ENCODE data around the gene BBS2.

The BBS2 gene

DNA sequence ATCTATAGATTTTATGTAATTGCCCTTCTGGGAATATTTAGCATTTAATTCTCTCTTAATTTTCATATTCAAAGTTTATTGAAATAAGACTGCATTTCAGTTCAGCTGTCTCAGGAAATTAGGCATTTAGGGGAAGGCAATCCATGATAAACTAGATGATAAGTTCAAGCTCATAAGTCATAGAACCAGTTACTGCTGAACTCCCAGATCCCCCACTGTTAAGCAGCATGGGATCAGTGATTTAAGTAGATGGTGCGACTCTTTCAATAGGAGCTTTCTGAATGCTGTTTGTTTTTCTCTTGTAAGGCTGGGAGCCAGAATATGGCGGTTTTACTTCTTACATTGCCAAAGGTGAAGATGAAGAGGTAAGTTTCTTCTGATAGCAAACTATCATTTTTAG is 44.6 kb downstream of the BBS2 start:
- DNase-seq: no peak

DNA sequence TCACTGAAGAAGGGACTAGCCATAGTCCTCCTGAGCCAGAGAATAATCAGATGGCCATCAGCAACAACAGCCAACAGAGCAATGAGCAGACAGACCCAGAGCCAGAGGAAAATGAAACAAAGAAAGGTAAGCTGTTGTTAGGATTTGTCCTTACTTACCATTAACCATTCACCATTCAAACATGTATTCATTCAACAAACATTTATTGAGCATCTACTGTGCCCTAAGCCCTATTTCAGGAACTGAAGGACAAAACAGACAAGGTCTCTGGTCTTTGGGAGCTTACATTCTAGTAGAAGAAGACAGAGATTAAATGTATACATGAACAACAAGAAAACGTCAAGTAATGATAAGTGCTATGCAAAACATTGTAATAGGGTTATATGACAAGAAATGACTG is 49.2 kb downstream of the BBS2 start:
- DNase-seq: no peak

DNA sequence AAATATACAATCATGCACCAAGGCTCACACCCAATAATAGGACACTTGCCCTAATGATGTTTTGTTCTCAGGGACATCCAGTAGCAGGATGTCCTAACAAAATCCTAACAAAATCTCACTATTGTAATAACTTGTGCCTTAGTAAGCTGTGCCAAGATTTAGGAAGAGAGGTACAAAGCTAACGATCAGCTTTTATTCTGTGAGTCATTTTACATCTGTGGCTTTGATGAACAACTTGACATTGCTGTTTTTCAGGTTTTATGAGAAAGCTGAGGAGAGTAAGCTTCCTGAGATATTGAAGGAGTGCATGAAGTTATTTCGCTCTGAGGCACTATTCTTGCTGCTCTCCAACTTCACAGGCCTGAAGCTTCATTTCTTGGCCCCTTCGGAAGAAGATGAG is 49.6 kb downstream of the BBS2 start:
- no peak for DNase-seq

DNA sequence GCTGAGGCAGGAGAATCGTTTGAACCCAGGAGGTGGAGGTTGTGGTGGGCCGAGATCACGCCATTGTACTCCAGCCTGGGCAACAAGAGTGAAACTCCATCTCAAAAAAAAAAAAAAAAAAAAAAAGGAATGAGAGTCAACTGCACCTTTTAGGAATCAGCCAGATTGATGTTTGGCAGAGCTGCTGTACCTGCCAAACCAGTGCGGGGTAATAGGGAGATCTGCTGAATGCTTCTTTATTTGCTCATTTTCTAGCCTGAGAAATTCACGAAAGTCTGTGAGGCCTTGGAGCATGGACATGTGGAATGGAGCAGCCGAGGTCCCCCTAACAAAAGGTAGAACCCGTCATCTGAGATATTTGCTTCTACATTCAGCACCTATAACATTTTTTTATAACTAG is 50.1 kb downstream of the BBS2 start:
- DNase-seq: no peak

DNA sequence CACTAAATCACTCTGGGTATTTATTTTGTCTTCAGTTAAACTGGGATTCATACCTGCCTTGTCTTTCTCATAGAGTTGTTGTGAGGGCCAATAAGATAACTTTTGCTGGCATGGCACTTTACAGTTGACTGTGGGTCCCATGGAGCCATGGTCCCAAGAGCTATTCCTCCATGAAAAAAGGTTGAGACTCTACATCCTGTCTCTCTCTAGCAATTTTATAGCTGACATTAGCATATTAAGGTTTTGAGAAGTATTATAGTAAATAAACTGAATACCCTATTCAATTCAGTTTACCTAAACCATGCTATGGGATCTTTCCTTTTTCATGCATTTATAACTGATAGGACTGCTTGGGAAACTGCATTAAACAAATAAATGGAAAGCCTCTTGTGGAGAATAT is 51.0 kb downstream of the BBS2 start:
- DNase-seq: no peak

DNA sequence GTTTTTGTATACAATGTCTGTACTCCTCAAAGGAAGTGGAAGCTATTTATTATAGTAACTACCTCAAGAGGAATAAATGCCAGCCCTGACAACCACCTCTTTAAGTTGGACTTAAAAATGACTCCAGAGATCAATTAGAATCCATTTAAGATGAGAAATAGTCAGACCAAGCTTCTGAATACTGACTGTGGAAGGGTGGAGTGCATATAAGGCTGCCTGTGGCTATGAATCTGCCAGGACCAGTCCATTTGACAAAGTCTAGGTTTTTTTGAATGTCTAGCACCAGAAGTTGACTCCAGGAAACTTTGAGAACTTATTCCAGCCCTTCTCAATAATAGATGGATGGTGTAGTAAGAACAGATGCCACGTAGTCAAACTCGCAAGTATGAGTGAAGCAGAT is 53.5 kb downstream of the BBS2 start:
- DNase-seq: no peak

DNA sequence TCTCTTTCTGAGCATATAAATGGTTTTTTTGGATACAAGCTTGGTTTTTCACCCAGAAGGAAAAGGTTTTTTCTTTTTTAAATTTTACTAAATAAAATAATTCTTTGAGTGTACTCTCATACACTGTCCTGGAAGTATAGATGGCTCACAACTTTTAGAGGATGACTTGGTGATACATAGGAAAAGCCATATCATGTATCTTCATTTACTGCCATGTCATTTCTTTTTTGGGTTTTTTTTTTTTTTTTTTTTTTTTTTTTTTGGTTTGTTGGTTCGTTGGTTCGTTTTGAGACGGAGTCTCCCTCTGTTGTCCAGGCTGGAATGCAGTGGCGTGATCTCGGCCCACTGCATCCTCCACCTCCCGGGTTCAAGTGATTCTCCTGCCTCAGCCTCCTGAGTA is 56.7 kb downstream of the BBS2 start:
- DNase-seq: no peak

DNA sequence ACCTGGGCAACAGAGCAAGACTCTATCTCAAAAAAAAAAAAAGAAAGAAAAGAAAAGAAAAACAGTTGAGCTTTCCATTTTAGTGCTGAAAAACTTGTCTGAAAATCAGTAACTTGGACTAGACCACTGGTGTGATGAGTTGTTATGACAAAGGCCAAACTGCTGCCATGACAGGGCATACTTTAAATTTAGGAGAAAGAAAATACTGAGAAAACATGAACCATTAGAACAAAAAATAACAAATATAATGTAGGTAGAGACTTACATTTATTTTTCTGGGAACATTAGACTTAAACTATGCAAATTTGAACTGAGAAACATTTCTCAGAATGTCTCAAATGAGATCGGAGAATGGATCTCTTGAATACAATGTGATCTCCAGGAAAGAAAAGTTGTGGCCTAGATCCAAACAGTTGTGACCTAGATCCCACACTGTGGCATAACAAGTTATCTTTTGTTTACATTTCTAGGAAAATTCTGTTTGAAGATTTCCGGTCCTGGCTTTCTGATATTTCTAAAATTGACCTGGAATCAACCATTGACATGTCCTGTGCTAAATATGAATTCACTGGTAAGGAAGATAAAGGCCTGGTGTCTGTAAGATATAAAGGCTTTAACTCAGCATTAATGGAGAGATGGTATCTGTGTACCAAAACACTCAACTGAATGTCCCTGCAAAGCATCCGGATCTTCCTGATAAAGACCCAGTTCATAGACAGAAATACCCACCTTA is 57.6 kb downstream of the BBS2 start:
- no peak for DNase-seq

DNA sequence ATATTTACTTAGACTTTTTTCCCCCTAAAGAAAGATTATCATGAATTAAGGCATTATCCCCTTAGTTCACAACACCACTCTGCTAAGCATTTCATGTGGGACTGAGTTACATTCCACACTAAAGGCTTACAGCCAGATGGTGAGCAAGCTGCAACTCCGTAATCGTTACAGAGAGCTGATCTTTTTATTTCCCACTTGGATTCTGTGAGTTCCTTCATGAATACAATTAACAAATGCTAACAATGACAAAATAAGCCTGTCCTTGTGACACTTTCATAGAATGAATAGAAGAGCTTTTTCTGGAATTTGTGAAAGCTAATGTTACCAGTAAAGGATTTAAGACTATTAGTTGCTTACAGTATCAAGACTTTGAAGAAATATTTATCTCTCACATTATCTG is 59.7 kb downstream of the BBS2 start:
- DNase-seq: no peak

DNA sequence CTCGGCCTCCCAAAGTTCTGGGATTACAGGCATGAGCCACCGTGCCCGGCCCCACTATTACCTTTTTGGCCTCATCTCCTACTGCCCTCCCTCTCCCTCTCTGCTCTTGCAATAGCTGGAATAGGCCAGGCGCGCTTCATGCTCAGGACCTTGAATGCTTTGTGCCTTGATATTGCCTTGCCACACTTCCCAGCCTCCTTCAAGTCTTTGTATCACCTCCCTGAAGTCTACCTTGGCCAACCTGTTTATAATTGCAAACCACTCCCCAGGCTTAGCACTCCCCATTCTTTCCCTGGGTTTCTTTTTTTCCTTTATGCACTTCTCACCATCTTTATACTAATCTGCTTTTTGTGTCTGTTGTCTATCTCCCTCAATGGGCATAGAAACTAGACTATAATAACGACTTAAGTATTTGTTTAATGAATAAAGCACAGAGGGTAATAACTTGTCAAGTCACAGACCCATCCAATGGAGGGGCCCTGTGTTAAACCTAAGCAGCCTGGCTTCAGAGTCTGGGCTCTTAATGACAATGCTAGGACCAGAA is 61.8 kb downstream of the BBS2 start:
- DNase-seq: no peak

DNA sequence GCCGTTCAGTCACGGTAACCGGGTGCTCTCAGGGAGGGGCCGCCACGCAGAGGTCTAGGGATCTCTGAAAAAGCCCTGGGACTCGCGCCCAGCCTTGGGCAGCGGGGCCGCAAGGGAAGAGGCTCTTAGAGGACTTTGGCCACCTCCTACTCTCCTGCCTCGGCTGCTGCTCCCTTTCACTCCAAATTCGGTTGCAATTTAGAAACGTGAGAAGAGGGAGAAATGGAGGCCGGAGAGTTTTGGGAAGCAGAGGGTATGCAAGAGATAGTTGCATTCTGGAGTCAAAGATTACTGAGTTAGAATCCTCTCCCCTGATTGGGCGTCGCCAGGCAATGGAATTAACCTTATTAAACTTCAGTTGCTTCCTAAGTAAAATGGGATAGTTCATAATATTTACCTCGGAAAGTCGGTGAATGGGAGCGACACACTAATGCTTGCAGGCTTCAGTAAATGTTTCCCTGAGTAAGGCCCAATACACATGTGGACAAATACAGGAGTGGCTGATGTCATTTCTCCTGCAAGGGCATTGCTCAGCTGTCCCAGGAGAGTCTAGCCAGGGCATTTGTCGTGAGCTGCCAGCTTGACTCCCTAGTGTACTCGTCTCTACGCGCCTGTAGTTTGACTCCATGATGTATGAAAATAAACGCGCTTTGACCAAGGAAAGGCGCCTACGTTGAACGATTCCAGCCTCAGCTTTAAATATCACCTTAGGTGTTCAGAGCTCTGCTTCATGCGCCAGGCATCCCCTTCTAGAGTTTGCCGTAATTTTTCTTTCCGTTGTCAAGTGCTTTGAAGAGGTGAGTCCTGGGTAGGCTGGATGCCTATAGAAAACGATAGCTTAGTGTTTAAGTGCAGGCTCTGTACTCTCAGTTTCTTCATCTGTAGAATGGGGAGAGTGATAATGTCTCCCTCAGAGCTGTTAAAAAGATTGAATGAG is 67.8 kb downstream of the BBS2 start:
- DNase-seq: no peak

DNA sequence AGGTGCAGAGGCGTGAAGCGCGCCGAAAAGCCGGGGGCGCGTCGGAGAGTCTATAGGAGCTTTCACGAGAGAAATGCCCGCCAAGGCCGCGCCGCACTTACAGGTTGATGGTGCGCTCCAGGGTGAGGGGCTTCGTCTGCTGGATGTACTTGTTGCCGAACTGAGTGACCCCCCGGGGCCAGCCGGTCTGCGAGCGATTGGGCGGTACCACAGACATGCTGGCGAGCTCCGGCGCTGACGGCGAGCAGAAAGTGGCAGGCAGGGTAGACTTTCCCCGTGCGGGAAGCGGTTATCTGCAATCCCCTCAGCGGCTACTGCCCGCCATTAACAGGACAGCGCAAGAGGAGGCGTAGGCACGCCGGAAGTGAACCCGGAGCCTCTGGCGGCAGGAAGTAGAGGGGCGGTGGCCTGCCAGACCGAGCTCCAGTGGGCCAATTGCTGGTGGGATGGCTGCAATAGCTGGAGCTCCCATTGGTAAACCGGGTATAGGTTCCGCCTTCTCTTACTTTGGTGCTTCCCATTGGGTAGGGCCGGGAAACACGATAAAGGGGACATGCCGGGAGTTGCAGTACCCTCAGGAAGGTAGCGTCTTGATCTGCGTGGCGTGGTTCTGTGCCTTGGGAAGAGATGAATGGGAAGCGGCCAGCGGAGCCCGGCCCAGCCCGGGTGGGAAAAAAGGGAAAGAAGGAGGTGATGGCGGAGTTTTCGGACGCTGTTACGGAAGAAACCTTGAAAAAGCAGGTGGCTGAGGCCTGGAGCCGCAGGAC is 68.7 kb downstream of the BBS2 start, which contains the start of the genes NUDT21 and OGFOD1:
Gene NUDT21 (minus strand): TSS at position 347 of the 767 bp plus-strand sequence. CDS start 130 bp downstream, at position 217.
Gene OGFOD1 (plus strand): TSS at position 569 of the 767 bp plus-strand sequence. CDS start 59 bp downstream, at position 628.
- peak; percentile 94 for DNase-seq

DNA sequence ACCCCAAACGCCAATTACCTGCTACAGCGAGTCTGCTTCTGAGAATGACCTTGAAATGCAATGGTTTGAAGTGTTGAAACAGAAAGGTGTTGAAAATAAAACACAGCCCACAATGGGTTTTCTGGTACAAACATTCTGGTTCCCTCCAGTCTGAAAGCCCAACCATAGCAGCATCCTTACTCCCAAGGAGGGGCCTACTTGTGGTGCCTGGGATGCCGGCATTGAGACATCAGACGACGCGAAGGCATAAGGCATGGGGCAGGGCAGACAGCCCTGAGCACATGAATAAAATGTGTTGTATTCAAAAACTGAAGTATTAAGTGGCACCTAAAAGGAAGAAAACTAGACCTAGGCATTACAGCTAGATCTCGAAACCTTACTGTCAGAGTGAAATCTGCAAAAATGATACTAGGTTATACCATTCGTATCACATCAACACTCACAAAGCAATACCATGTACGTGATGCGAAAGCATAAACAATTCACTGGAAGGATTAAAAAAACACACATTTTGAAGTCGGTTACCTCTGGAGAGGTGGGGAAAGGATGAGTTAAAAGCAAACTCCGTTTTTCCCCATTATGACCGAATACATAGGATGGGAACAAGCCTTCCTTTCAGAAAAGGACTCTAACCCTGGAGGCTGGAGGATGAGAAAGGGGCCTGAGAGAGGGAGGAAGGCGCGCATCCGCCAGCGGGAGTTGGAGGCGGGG is 69.4 kb downstream of the BBS2 start:
- no peak for DNase-seq

DNA sequence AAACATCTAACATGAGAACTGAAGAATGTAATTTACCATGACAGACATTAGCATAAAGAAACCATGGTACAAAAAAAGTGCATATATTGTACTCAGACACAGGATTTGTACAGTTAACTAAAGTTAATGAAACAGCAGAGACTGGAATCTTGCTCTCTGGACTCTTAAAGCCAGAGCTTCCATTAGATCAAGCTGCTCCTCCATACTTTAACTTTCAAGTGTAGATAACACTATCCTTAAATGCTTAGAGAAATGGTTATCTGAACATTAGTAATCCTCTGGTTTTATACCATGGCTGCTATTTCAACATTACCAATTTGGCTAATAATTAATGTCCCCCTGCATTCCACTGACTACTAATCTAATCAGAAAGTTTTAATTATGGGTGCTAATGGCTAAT is 71.8 kb downstream of the BBS2 start:
- no peak for DNase-seq

DNA sequence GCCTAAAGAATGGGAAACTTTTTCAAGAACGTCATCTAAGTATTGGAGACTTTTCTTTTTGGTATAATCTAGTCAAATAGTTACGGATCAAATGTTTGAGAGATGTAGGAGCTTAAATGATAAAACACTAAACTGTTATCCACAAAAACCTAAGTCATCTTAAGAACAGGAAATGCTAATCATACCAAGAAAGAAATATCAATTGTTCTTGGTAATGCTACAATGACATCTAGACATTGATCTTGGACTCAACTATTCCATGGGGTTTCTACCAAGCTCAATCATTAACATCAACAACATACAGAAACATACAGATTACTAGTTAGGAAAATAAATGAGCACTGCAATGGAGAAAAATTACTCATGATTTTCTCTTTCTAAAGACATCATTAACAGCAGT is 72.5 kb downstream of the BBS2 start:
- no peak for DNase-seq

DNA sequence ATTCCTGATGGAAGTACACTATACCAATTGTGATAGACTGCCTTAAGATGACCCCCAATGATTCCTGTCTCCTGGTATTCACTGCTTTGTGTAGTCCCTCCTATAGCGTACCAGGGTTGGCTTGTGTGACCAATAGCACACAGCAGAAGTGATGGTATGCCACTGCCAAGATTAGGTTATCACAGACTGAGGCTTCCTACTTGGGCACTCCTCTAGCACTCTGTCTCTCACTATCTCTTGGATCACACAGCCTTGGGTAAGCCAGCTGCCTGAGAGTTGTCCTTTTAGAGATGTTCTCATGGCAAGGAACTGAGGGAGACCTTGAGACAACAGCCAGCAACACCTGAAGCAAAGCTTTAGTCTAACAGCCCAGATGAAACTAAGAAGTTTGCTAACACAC is 81.8 kb downstream of the BBS2 start:
- no peak for DNase-seq

DNA sequence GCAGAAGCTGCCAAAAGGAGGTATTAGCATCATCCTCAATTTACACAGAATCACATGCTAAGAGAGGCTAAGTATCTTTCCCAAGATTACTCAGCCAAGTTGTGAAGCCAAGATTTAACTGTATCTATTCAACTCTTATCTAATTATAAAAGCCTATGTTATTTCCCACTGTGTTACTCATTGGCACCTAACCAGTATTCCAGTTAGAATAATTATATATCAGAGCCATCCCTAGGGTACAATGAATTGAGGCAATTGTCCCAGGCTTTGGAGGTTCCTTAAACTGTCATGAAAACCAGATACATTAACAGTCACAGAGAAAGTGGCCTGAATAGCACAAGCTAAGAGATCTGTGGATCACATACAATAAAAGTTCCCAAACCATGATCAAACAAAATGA is 83.6 kb downstream of the BBS2 start:
- no peak for DNase-seq
